Activated CD4-positive, alpha-beta T cell treated with anti-CD3 and anti-CD28 coated beads, Interleukin-2, amount 10 ng/mL, durations not matched to agents 7 days and 5 days (primary cell): ENCODE measurements around the gene EVX1. TPM values are rescaled to one million over a fixed set of nuclear protein-coding genes. Genes with fewer than 3 reads are reported as not detected.

Experiments used
- CTCF ChIA-PET: fragments of 350-600 bp; sonication (Branson Sonifier 250); formaldehyde crosslinking; loops from one replicate; lab custom pipeline; 2021; ENCODE audit warnings: antibody characterized with exemption; lab: Charles Lee
- POLR2A ChIA-PET: fragments of 350-600 bp; sonication (Branson Sonifier 250); formaldehyde crosslinking; loops from one replicate; lab custom pipeline; 2021; ENCODE audit warnings: antibody characterized with exemption; lab: Charles Lee
- DNase-seq: peaks from one replicate; pipeline ENCODE4 v3.0.0-alpha.2; 2020
- H3K27ac Mint-ChIP-seq: one replicate; pipeline ENCODE4 v1.8.0; 2021; ENCODE audit warnings: mild to moderate bottlenecking, moderate library complexity, mixed read lengths
- H3K27me3 Mint-ChIP-seq: one replicate; pipeline ENCODE4 v1.8.0; 2021; ENCODE audit warnings: mixed read lengths
- H3K36me3 Mint-ChIP-seq: one replicate; pipeline ENCODE4 v1.8.0; 2021; ENCODE audit warnings: low read depth, mixed read lengths
- H3K4me1 Mint-ChIP-seq: one replicate; pipeline ENCODE4 v1.8.0; 2021; ENCODE audit warnings: mixed read lengths
- H3K4me3 Mint-ChIP-seq: one replicate; pipeline ENCODE4 v1.8.0; 2021; ENCODE audit warnings: mild to moderate bottlenecking, moderate library complexity, mixed read lengths
- H3K9me3 Mint-ChIP-seq: one replicate; pipeline ENCODE4 v1.8.0; 2021; ENCODE audit warnings: mixed read lengths
- total RNA-seq, 2 experiments: library from RNA; stranded (reverse); gene quantifications; one replicate each; pipeline ENCODE4 v1.2.3, GENCODE V29; 2021

The EVX1 gene
- total RNA-seq, 2 experiments from 2014 or later, result not detected

GRCh38 chr7:27209933-27210440 is 32.6 kb upstream of the EVX1 start:
- no peak overlapping the region for H3K27ac Mint-ChIP-seq
- ChIA-PET POLR2A (interaction anchor here (0.6 kb wide), 1 partner anchor 9 kb away, joined by 3 read pairs; no protein-coding TSS in a partner anchor), CTCF (interaction anchor here (0.7 to 1.7 kb wide), 11 partner anchors 12 to 709 kb away, joined by 3 to 5 read pairs (median 3); partner anchors contain the start of gene HOXA10)
- H3K36me3 Mint-ChIP-seq, result no peaks in the 10 kb centered on the region
- H3K27me3 Mint-ChIP-seq, result peaks cover 93% of the 10 kb centered on the region
- H3K4me1 Mint-ChIP-seq, result peaks cover 8% of the 10 kb centered on the region
- no peaks in the 10 kb centered on the region for H3K9me3 Mint-ChIP-seq
- DNase-seq, result no peak
- H3K4me3 Mint-ChIP-seq, result no peak overlapping the region

- ChIA-PET CTCF (interaction anchor here (0.9 to 1.7 kb wide), 8 partner anchors 12 to 52 kb away, joined by 3 to 5 read pairs (median 3); partner anchors contain the start of gene HOXA10), POLR2A (no interaction called here)
- Mint-ChIP-seq H3K4me1 (peaks cover 6% of the 10 kb centered on the region), H3K9me3 (no peaks in the 10 kb centered on the region), H3K27ac (no peak overlapping the region), H3K27me3 (peaks cover 92% of the 10 kb centered on the region), H3K36me3 (no peaks in the 10 kb centered on the region), H3K4me3 (no peak overlapping the region)
- peak; percentile 40 for DNase-seq
These were observed 32.0 kb upstream of the EVX1 start for GRCh38 chr7:27210441-27211083.

DNA sequence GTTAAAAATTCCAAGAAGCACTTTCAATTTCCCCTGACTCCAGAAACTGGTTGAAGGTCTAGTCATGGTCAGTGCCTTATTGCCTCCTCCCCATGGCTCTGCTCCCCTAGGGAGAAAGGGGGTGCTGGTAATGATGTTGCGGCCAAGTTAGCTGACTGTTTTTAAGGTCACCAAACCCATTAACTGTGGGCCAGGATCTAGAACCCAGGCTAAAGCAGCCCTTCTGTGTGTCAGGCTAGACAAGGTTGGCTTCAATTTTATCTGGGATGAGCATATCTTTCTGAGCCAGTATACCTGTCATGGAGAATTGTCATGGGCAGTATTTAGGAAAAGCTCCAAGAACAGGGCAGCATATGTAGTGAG is 31.5 kb upstream of the EVX1 start:
- Mint-ChIP-seq H3K4me1 (peaks cover 6% of the 10 kb centered on the region), H3K27ac (no peak overlapping the region), H3K4me3 (no peak overlapping the region), H3K9me3 (no peaks in the 10 kb centered on the region), H3K36me3 (no peaks in the 10 kb centered on the region), H3K27me3 (peaks cover 91% of the 10 kb centered on the region)
- ChIA-PET POLR2A (no interaction called here), CTCF (interaction anchor here (1.0 to 1.7 kb wide), 6 partner anchors 13 to 52 kb away, joined by 3 to 5 read pairs (median 3); partner anchors contain the start of gene HOXA10)
- no peak for DNase-seq

GRCh38 chr7:27211764-27212204 is 30.8 kb upstream of the EVX1 start:
- Mint-ChIP-seq H3K27ac (no peak overlapping the region), H3K4me1 (peaks cover 6% of the 10 kb centered on the region), H3K27me3 (peaks cover 90% of the 10 kb centered on the region), H3K4me3 (no peak overlapping the region), H3K36me3 (no peaks in the 10 kb centered on the region), H3K9me3 (no peaks in the 10 kb centered on the region)
- CTCF ChIA-PET, result interaction anchor here (0.5 kb wide), 1 partner anchor 365 kb away, joined by 4 read pairs; no protein-coding TSS in a partner anchor
- no peak for DNase-seq
- POLR2A ChIA-PET, result interaction anchor here (0.6 kb wide), 1 partner anchor 41 kb away, joined by 3 read pairs; no protein-coding TSS in a partner anchor

GRCh38 chr7:27212497-27213432 is 29.8 kb upstream of the EVX1 start:
- Mint-ChIP-seq H3K36me3 (no peaks in the 10 kb centered on the region), H3K27me3 (peaks cover 87% of the 10 kb centered on the region), H3K4me1 (peaks cover 6% of the 10 kb centered on the region), H3K4me3 (no peak overlapping the region), H3K9me3 (no peaks in the 10 kb centered on the region), H3K27ac (no peak overlapping the region)
- ChIA-PET CTCF (no interaction called here), POLR2A (interaction anchor here (0.6 kb wide), 1 partner anchor 40 kb away, joined by 3 read pairs; no protein-coding TSS in a partner anchor)
- DNase-seq, result no peak

DNA sequence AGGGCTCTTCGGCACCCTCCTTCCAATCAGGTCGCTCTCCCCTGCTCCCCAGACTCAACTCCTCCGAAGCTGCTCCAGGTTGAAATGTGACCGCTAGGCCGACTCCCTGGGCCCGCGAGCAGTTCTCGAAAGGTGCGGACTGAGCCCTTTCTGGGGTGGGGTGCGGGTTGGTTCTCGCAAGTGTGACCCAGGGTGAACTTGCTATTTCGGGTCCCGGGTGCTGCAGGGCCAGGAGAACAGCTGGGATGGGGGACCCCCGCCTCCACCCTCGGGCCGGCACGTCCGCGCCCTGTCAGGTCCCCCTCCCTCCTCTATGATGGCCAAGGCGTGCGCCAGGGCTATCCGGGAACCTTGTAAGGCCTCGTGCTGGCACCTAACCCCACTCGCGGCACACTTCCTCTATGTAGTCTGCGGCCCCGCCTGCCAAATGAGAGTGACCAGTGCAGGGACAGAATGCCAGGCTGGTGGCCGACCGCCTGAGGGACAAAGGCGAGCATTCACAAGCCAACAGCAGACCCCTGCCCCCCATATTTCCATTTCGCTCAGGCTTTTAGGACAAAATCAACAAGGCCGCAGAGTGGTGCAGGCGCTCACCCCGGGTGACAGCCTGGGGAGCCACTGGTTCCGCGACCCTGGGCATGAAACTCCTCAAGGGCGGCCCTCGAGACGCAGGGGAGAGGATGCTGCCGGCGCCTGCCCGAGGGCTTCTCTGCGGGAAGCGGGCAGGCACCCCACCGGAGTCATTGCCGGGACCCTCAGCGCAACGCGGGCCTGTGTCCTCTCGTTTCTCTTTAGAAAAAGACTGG is 29.0 kb upstream of the EVX1 start:
- Mint-ChIP-seq H3K4me1 (peaks cover 6% of the 10 kb centered on the region), H3K9me3 (no peaks in the 10 kb centered on the region), H3K27ac (no peak overlapping the region), H3K27me3 (peaks cover 84% of the 10 kb centered on the region), H3K36me3 (no peaks in the 10 kb centered on the region), H3K4me3 (no peak overlapping the region)
- DNase-seq, result no peak
- ChIA-PET CTCF (no interaction called here), POLR2A (no interaction called here)

DNA sequence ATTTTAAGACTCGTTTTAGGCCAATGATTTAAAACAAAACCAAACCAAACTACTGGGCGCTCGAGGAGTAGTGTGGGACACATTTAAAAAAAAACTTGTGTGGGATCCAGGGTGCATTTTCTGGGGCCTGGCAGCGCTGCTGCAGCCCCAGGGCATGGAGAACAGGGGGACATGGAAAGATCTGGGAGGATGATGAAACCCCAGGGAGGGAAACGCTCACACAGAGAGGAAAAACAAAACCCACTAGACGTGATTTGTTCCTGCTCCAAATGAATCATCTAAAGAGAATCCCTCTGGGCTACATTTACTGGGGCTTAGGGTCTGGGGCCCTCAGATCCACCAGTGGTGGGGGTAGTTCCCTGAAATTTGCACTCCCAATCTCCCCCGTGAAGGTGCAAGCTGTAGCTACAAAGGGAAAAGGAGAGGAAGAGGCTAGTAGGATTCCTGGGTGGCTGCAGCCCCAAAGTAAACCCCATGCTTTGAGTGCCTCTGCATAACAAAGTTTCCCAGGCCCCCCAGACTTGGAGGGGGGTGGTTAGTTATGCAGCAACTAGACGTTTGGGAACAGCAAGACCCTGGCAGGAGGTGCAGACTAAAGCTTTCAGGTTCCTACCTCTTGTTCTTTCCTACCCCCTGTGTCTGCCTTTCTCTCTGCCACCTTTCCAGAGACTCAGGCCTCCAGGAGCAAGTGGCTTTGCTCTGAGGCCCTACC is 28.2 kb upstream of the EVX1 start:
- POLR2A ChIA-PET, result no interaction called here
- Mint-ChIP-seq H3K27ac (no peak overlapping the region), H3K9me3 (no peaks in the 10 kb centered on the region), H3K4me1 (peaks cover 6% of the 10 kb centered on the region), H3K36me3 (no peaks in the 10 kb centered on the region), H3K4me3 (no peak overlapping the region), H3K27me3 (peaks cover 82% of the 10 kb centered on the region)
- CTCF ChIA-PET, result no interaction called here
- DNase-seq, result no peak

- Mint-ChIP-seq H3K4me3 (no peak overlapping the region), H3K9me3 (no peaks in the 10 kb centered on the region), H3K36me3 (no peaks in the 10 kb centered on the region), H3K27me3 (peaks cover 83% of the 10 kb centered on the region), H3K27ac (no peak overlapping the region), H3K4me1 (peaks cover 8% of the 10 kb centered on the region)
- DNase-seq, result no peak
- ChIA-PET CTCF (interaction anchor here (1.6 kb wide), 1 partner anchor 19 kb away, joined by 4 read pairs; no protein-coding TSS in a partner anchor), POLR2A (no interaction called here)
These were observed 27.2 kb upstream of the EVX1 start for GRCh38 chr7:27215356-27215755.

GRCh38 chr7:27217951-27218350 is 24.7 kb upstream of the EVX1 start:
- no peak for DNase-seq
- Mint-ChIP-seq H3K9me3 (no peaks in the 10 kb centered on the region), H3K4me1 (peaks cover 8% of the 10 kb centered on the region), H3K4me3 (no peak overlapping the region), H3K27ac (no peak overlapping the region), H3K36me3 (no peaks in the 10 kb centered on the region), H3K27me3 (peaks cover 80% of the 10 kb centered on the region)
- ChIA-PET CTCF (interaction anchor here (1.1 kb wide), 1 partner anchor 22 kb away, joined by 3 read pairs; no protein-coding TSS in a partner anchor), POLR2A (no interaction called here)

- Mint-ChIP-seq H3K9me3 (no peaks in the 10 kb centered on the region), H3K36me3 (no peaks in the 10 kb centered on the region), H3K4me1 (peaks cover 6% of the 10 kb centered on the region), H3K27me3 (peaks cover 77% of the 10 kb centered on the region), H3K4me3 (no peak overlapping the region), H3K27ac (no peak overlapping the region)
- ChIA-PET POLR2A (no interaction called here), CTCF (interaction anchor here (0.7 kb wide), 1 partner anchor 1432 kb away, joined by 3 read pairs; no protein-coding TSS in a partner anchor)
- no peak for DNase-seq
These were observed 22.8 kb upstream of the EVX1 start for GRCh38 chr7:27219821-27220220.

DNA sequence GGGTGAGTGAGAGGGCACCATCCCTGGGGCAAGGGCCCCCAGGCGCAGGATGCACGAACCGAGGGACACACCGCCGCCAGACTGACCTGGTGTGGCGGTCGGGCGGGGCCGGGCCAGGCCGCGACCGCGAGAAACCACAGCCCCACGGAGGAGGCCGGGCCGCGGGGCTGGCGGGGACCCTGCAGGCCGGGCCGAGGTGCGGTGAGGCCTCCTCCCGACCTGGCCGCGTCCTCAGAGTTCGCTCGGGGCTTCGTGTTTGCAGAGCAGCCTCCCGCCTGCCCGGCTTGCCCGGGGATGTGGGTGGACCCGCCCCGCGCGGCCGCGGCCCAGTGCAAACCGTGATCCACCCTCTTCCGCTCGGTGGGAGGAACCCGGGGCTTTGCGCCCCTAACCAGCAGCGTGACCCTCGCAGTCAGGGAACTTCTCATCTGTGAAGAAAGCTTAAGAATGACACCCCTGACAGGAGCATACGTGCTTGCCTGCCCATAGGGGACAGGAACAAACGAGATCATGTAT is 22.1 kb upstream of the EVX1 start:
- H3K4me1 Mint-ChIP-seq, result peaks cover 8% of the 10 kb centered on the region
- no peak overlapping the region for H3K4me3 Mint-ChIP-seq
- H3K36me3 Mint-ChIP-seq, result no peaks in the 10 kb centered on the region
- H3K27ac Mint-ChIP-seq, result no peak overlapping the region
- CTCF ChIA-PET, result no interaction called here
- no peaks in the 10 kb centered on the region for H3K9me3 Mint-ChIP-seq
- H3K27me3 Mint-ChIP-seq, result peaks cover 74% of the 10 kb centered on the region
- POLR2A ChIA-PET, result no interaction called here
- DNase-seq, result no peak
